Activated naive CD8-positive, alpha-beta T cell treated with anti-CD3 and anti-CD28 coated beads for 36 hours (primary cell): ENCODE results near the gene NCMAP. TPM values are rescaled to one million over a fixed set of nuclear protein-coding genes. Genes with fewer than 3 reads are reported as not detected.
"Not testable (repeated sequence)": the region's sequence is repeated elsewhere in the genome, so short reads cannot be mapped to it uniquely, and the experiment has no call there.

Source experiments
- DNase-seq: peaks from one replicate; pipeline ENCODE4 v3.0.0; 2021
- H3K27ac Mint-ChIP-seq: one replicate; pipeline ENCODE4 v1.8.0; 2022; ENCODE audit warnings: mild to moderate bottlenecking, moderate library complexity, mixed read lengths
- H3K27me3 Mint-ChIP-seq: one replicate; pipeline ENCODE4 v1.8.0; 2022; ENCODE audit warnings: mild to moderate bottlenecking, mixed read lengths
- H3K36me3 Mint-ChIP-seq: one replicate; pipeline ENCODE4 v1.8.0; 2021; ENCODE audit warnings: mild to moderate bottlenecking, mixed read lengths
- H3K4me1 Mint-ChIP-seq: one replicate; pipeline ENCODE4 v1.8.0; 2021; ENCODE audit warnings: mixed read lengths
- H3K4me3 Mint-ChIP-seq: one replicate; pipeline ENCODE4 v1.8.0; 2022; ENCODE audit warnings: mild to moderate bottlenecking, moderate library complexity, mixed read lengths
- H3K9me3 Mint-ChIP-seq: one replicate; pipeline ENCODE4 v1.8.0; 2022; ENCODE audit warnings: mixed read lengths
- total RNA-seq, 2 experiments: library from RNA; stranded (reverse); gene quantifications; one replicate each; pipeline ENCODE4 v1.2.3, GENCODE V29; 2021

Gene NCMAP, protein sequence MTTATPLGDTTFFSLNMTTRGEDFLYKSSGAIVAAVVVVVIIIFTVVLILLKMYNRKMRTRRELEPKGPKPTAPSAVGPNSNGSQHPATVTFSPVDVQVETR
- total RNA-seq: under 1 TPM; 0.16 to 0.21 TPM

DNA sequence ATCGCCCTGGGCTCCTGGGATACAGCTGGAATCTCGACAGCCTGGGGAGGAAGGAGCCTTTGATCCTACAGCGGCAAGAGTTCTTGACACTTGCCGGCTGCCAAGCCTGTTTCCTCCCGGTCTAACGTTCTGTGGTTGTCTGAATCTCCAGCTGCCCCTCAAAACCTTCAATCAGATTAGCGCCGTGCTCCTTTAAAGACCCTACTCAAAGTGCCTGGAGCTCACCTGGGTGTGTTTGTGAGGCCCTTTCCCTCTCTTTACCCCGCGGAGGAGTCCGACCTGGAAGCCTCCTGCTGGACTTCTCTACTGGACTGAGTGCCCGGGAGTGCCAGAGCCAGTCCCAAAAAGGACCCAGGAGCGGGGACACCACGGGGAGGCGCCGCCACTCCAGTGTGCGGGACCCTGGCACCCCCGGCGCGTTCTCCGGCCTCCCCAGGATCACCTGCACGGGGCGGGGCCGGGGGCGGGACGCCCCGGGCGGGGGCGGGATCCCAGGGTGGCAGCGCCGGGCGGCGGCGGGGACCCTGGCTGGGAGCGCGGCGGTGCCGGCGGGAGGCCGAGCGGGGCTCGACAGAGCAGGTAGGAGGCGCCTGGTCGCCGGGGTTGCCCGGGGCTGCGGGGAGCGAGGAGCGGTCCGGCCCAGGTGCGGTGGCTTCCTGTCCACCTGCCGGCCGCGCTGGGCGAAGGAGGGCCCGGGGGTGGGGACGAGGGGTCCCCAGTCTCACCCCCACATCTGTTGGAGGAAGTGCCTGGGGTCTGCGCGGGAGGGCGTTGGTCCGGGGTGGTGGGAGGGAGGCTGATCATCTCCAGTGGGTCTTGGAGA is at the start of gene NCMAP:
Gene NCMAP (plus strand): TSS at position 497 of the 823 bp plus-strand sequence. CDS start 39,344 bp downstream, outside the sequence.
- Mint-ChIP-seq H3K27me3 (peaks cover 13% of the 10 kb centered on the region), H3K27ac (no peak within 1 kb of the TSS), H3K36me3 (no peaks in the 10 kb centered on the region), H3K4me3 (peak within 1 kb of the TSS; percentile 60), H3K4me1 (peaks cover 21% of the 10 kb centered on the region), H3K9me3 (no peaks in the 10 kb centered on the region)
- peak; percentile 41 for DNase-seq

DNA sequence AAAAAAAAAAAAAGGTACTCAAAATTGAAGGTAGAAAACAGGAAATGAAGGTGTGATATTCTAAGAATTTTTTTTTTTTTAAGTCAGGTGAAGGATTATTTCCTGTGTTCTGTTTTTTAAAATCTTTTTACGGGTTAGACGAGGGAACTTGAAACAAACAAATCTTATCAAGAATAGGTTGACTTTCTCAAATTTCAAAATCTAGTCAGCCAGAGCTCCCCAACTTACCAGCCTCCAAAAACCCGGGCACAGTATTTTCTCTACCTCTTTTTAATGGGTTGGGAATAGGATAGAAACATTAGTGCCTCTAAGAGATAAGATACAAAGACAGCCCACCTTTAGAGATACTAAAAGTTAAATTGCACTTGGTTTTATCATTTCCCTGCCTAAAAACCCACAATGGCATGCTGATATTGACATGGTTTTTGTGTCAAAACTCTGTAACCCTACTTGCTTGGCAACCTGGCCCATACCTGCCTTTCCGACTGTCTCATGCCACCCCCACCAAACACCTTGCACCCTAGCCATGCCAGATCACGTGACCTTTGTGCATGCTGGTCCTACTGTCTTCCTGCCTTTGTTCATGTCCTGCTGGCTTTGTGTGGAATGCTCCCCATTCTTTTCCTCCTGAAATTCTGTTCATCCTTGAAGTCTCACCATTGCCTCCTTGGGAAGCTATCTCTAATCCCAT is 49.1 kb upstream of the NCMAP start:
- Mint-ChIP-seq H3K4me3 (peak overlapping the region; percentile 71), H3K9me3 (peaks cover 3% of the 10 kb centered on the region), H3K36me3 (peaks cover 58% of the 10 kb centered on the region), H3K4me1 (peaks cover 66% of the 10 kb centered on the region), H3K27me3 (no peaks in the 10 kb centered on the region), H3K27ac (peak overlapping the region; percentile 92)
- DNase-seq: no peak

DNA sequence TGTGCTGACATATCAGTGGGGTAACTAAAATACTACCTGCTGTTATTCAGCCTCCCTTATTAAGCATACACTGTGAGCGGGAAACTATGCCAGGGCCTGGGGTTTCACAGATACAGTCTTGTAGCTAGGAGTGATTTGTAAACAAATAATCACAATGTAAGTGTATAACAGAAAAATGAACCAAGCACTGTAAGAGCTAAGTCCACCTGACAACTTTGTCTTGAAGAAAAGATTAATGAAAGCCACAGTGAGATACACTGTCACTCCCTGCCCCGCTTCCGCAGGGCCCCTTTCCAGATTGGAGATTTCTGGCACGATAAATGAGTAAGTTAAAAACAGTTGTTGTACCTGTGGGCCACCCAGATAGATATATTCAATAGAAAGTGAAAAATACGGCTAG is 48.5 kb upstream of the NCMAP start:
- H3K36me3 Mint-ChIP-seq: peaks cover 61% of the 10 kb centered on the region
- peaks cover 3% of the 10 kb centered on the region for H3K9me3 Mint-ChIP-seq
- DNase-seq: no peak
- peak overlapping the region; percentile 92 for H3K27ac Mint-ChIP-seq
- peaks cover 66% of the 10 kb centered on the region for H3K4me1 Mint-ChIP-seq
- no peaks in the 10 kb centered on the region for H3K27me3 Mint-ChIP-seq
- H3K4me3 Mint-ChIP-seq: peak overlapping the region; percentile 71

DNA sequence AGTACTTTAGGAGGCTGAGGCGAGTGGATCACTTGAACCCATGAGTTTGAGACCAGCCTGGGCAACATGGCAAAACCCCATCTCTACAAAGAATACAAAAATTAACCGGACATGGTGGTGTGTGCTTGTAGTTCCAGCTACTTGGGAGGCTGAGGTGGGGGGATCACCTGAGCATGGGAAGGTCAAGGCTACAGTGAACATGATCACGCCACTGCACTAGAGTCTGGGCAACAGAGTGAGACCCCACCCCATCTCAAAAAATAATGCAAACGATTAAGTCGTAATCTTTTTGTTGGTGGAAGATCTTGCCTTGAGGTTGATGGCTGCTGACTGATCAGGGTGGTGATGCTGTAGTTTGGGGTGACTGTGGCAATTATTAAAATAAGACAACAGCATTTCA is 47.0 kb upstream of the NCMAP start:
- Mint-ChIP-seq H3K27ac (peak overlapping the region; percentile 92), H3K27me3 (no peaks in the 10 kb centered on the region), H3K9me3 (peaks cover 3% of the 10 kb centered on the region), H3K36me3 (peaks cover 61% of the 10 kb centered on the region), H3K4me3 (no peak overlapping the region), H3K4me1 (peaks cover 75% of the 10 kb centered on the region)
- no peak for DNase-seq

DNA sequence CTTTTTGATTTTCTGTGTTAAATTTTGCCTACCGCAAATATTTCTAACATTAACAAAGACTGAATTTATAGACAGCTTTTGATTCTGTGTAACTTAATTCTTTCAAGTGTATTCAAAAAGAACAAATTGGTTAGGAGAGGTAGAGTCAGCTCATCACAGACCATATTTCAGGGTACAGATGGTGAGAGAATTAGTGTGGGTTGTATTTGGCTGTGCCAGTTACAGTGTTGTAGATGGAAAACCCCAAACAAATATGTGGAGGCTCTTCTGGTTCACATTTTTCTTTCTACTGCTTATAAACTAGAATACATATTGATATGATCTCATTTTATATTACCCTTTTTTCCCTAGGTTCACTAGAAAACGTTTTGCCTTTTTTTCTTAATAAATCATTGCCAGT is 42.2 kb upstream of the NCMAP start:
- no peaks in the 10 kb centered on the region for H3K27me3 Mint-ChIP-seq
- H3K36me3 Mint-ChIP-seq: peaks cover 46% of the 10 kb centered on the region
- H3K9me3 Mint-ChIP-seq: peaks cover 3% of the 10 kb centered on the region
- H3K4me3 Mint-ChIP-seq: no peak overlapping the region
- peaks cover 57% of the 10 kb centered on the region for H3K4me1 Mint-ChIP-seq
- no peak for DNase-seq
- peak overlapping the region; percentile 25 for H3K27ac Mint-ChIP-seq

DNA sequence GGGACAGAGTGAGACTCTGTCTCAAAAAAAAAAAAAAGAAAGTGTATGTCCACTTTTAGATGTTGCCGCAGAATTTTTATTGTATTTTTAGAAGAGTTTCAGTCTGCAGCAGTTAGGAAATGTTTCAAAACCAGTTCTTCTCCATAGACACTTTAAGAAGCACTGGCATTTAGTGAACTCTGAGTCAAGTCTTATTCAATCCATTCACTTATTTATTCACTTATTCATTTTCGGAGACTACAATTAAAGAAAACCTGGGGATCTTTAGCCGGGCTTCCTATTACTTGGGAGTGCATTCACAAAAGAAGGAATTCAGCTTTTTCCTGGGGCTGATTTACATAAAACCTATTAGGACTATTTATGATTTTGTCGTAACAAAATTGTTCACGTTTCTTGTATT is 40.9 kb upstream of the NCMAP start:
- Mint-ChIP-seq H3K27me3 (no peaks in the 10 kb centered on the region), H3K4me3 (no peak overlapping the region), H3K4me1 (peaks cover 51% of the 10 kb centered on the region), H3K9me3 (peaks cover 3% of the 10 kb centered on the region), H3K36me3 (peaks cover 44% of the 10 kb centered on the region), H3K27ac (no peak overlapping the region)
- DNase-seq: no peak

DNA sequence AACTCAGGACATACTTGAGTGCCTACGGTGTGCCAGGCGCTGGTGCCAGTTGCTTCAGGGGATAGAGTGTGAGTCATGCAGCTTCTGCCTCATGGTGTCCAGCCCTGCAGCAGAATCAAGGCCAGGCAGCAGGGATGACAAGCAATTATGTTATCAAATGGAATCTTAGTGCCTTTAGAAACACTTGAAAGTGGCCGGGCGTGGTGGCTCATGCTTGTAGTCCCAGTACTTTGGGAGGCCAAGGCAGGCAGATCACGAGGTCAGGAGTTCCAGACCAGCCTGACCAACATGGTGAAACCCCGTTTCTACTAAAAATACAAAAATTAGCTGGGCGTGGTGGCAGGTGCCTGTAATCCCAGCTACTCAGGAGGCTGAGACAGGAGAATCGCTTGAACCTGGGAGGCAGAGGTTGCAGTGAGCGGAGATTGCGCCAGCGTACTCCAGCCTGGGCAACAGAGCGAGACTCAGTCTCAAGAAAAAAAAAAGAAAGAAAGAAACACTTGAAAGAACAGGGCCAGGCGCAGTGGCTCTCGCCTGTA is 40.1 kb upstream of the NCMAP start:
- not testable (repeated sequence) for H3K4me3 Mint-ChIP-seq, DNase-seq, H3K27me3 Mint-ChIP-seq, H3K27ac Mint-ChIP-seq, H3K9me3 Mint-ChIP-seq
- H3K4me1 Mint-ChIP-seq: peaks cover 43% of the 10 kb centered on the region
- H3K36me3 Mint-ChIP-seq: peaks cover 43% of the 10 kb centered on the region

DNA sequence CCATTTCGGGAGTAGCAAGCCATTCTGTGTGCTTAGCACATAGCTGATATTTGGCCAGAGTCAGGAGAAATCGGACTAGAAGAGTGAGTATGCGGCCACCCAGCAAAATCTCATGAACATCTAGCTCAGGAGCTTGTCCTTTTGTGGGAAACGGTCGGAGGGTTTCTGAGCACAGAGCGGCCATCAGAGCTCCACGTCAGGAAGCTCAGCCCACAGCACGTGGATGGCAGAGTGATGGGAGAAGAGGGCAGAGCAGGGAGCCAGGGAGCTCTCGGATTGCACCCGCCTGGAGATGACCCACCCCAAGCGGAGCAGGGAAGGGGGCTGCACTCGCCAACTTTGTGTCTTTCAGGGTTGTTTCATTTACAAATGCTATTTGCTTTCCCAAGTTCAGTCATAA is 39.4 kb upstream of the NCMAP start:
- H3K4me1 Mint-ChIP-seq: peaks cover 39% of the 10 kb centered on the region
- no peak for DNase-seq
- H3K27me3 Mint-ChIP-seq: no peaks in the 10 kb centered on the region
- H3K27ac Mint-ChIP-seq: peak overlapping the region; percentile 50
- H3K9me3 Mint-ChIP-seq: no peaks in the 10 kb centered on the region
- peaks cover 37% of the 10 kb centered on the region for H3K36me3 Mint-ChIP-seq
- H3K4me3 Mint-ChIP-seq: no peak overlapping the region

DNA sequence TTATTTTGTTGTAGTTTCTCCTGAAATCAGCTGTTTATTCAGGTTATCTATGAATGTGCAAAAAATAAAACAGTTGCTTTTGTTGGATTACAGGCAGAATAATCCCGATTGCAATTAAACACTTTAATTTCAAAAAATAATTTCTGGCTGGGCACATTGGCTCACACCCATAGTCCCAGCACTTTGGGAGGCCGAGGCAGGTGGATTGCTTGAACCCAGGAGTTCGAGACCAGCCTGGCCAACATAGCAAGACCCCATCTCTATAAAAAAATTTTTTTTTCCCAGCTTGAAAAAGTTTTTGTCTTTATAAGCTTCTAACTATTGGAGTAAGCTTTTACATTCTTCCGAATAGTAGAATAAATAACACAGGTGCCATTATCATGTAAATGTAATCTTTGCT is 38.0 kb upstream of the NCMAP start:
- H3K4me1 Mint-ChIP-seq: peaks cover 35% of the 10 kb centered on the region
- DNase-seq: no peak
- no peaks in the 10 kb centered on the region for H3K27me3 Mint-ChIP-seq
- H3K36me3 Mint-ChIP-seq: peaks cover 31% of the 10 kb centered on the region
- H3K4me3 Mint-ChIP-seq: no peak overlapping the region
- H3K27ac Mint-ChIP-seq: no peak overlapping the region
- no peaks in the 10 kb centered on the region for H3K9me3 Mint-ChIP-seq

DNA sequence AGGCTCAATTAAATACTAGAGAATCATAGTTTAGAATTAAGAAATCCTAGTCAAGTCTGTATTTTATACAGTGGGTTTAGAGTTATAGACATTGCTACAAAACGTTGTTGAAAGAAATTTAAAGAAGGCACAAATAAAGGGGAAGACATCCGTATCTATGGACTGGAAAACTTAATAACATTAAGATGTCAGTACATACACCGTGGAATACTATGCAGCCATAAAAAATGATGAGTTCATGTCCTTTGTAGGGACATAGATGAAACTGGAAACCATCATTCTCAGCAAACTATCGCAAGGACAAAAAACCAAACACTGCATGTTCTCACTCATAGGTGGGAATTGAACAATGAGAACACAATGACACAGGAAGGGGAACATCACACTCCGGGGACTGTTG is 35.6 kb upstream of the NCMAP start:
- DNase-seq, H3K9me3 Mint-ChIP-seq, H3K4me3 Mint-ChIP-seq, H3K27ac Mint-ChIP-seq, H3K27me3 Mint-ChIP-seq: not testable (repeated sequence)
- Mint-ChIP-seq H3K4me1 (peaks cover 29% of the 10 kb centered on the region), H3K36me3 (peaks cover 44% of the 10 kb centered on the region)

DNA sequence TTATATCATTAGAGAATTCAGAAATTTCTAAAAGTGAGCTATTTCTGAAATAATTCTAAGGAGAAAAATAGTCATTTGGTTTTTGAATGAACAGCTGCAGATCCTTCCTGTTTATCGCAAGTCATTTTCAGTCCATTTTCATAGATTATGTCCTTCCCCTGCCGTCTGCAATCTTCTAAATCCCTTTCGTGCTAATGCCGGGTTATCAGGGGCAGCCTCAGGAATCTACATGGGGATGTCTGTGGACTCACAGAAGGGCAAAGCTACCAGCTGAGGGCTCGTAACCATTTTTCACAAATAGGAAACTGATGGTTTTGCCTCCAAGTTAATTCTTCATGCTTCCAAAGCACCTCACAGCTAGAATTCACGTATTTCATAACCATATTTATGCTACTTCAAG is 30.3 kb upstream of the NCMAP start:
- no peaks in the 10 kb centered on the region for H3K9me3 Mint-ChIP-seq
- H3K4me1 Mint-ChIP-seq: peaks cover 49% of the 10 kb centered on the region
- peak overlapping the region; percentile 72 for H3K27ac Mint-ChIP-seq
- DNase-seq: no peak
- H3K4me3 Mint-ChIP-seq: no peak overlapping the region
- peaks cover 41% of the 10 kb centered on the region for H3K36me3 Mint-ChIP-seq
- H3K27me3 Mint-ChIP-seq: no peaks in the 10 kb centered on the region

DNA sequence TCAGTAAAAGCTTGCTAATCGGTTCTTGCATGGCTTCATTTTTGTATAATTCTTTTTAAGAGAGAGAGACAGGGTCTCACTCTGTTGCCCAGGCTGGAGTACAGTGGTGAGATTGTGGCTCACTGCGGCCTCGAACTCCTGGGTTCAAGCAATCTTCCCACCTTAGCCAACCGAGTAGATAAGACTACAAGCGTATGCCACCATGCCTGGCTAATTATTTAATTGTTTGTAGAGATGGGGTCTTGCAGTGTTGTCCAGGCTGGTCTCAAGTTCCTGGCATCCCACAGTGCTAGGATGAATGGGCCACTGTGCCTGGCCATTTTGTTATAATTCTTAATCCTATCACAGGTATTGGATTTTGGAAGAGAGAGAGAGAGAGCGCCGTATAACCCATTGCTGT is 29.8 kb upstream of the NCMAP start:
- Mint-ChIP-seq H3K4me3 (no peak overlapping the region), H3K36me3 (peaks cover 40% of the 10 kb centered on the region), H3K27me3 (no peaks in the 10 kb centered on the region), H3K4me1 (peaks cover 50% of the 10 kb centered on the region), H3K27ac (no peak overlapping the region), H3K9me3 (no peaks in the 10 kb centered on the region)
- no peak for DNase-seq

DNA sequence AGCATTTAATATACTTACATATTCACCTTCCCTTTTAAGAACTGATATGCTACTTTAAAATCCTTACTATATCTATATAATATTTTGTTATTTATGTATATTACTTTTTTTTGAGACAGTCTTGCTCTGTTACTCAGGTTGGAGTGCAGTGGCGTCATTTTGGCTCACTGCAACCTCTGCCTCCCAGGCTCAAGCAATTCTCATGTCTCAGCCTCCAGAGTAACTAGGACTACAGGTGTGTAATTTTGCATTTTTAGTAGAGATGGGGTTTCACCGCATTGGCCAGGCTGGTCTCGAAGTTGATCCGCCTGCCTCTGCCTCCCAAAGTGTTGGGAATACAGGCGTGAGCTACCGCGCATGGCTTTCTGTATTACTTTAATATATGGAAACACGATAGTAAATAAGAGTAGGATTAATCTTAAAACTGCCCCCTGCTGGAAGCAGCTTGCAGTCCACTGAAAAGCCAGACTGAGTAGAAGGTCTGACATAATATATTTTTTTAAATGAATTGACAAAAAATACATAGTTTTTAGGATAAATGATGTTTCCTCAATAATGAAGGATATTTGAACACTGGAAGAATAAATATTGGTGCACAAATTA is 28.8 kb upstream of the NCMAP start:
- Mint-ChIP-seq H3K4me1 (peaks cover 58% of the 10 kb centered on the region), H3K4me3 (peak overlapping the region; percentile 32), H3K27ac (peak overlapping the region; percentile 54), H3K9me3 (no peaks in the 10 kb centered on the region), H3K36me3 (peaks cover 48% of the 10 kb centered on the region), H3K27me3 (no peaks in the 10 kb centered on the region)
- DNase-seq: peak; percentile 31

DNA sequence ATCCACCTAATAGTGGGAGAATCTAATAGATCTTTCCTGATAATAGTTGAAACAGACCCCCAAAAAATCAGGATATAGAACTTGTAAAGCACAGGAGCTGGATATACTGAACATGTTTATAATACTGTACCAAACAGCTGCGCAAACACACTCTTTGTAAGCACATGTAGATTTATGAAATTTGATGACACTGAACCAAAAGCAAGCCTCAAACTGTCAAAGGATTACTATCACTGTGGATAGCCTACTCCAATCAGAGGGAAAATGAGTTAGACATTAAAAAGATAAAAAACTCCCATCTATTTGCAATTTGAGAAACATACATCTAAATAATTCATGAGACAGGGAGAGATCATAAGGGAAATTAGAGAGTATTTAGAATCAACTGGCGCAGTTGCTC is 27.1 kb upstream of the NCMAP start:
- Mint-ChIP-seq H3K27ac (peak overlapping the region; percentile 67), H3K27me3 (no peaks in the 10 kb centered on the region), H3K9me3 (peaks cover 3% of the 10 kb centered on the region), H3K4me1 (peaks cover 59% of the 10 kb centered on the region), H3K36me3 (peaks cover 61% of the 10 kb centered on the region), H3K4me3 (no peak overlapping the region)
- DNase-seq: no peak

DNA sequence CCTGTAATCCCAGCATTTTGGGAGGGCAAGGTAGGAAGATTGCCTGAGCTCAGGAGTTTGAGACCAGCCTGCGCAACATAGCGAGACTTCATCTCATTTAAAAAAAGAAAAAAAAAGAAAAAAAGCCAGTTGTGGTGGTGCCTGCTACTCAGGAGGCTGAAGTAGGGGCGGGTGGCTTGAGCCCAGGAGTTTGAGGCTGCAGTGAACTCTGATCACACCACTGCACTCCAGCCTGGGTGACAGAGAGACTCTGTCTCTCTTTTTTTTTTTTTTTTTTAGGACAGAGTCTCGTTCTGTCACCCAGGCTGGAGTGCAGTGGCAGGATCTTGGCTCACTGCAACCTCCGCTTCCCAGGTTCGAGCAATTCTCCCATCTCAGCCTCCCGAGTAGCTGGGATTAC is 26.6 kb upstream of the NCMAP start:
- H3K36me3 Mint-ChIP-seq: peaks cover 63% of the 10 kb centered on the region
- H3K9me3 Mint-ChIP-seq, H3K27me3 Mint-ChIP-seq, H3K4me3 Mint-ChIP-seq, DNase-seq: not testable (repeated sequence)
- peak overlapping the region; percentile 67 for H3K27ac Mint-ChIP-seq
- H3K4me1 Mint-ChIP-seq: peaks cover 63% of the 10 kb centered on the region
